Karpas-422 (cell line): ENCODE results near the gene NLGN1. TPM values are rescaled to one million over a fixed set of nuclear protein-coding genes. Genes with fewer than 3 reads are reported as not detected.

Experiments used
- DNase-seq: peaks from one replicate; pipeline ENCODE4 v3.0.0-alpha.2; 2015
- H2AFZ ChIP-seq: fragments of 200-600 bp; sonication (generic); 2 replicates; pipeline ENCODE4 v1.6.1; 2014; ENCODE audit warnings: antibody characterized with exemption, low read length, mixed read lengths
- H3K27ac ChIP-seq: fragments of 200-600 bp; sonication (generic); 2 replicates; pipeline ENCODE4 v1.5.1; 2014; ENCODE audit warnings: mild to moderate bottlenecking, low read length, moderate library complexity
- H3K27me3 ChIP-seq: fragments of 200-600 bp; sonication (generic); 2 replicates; pipeline ENCODE4 v1.6.1; 2014; ENCODE audit warnings: low read length, mixed read lengths
- H3K36me3 ChIP-seq: fragments of 200-600 bp; sonication (generic); 2 replicates; pipeline ENCODE4 v1.6.1; 2014; ENCODE audit warnings: low read length, mixed read lengths; ENCODE audit not compliant: insufficient read depth
- H3K4me1 ChIP-seq: fragments of 200-600 bp; sonication (generic); 2 replicates; pipeline ENCODE4 v1.6.1; 2014; ENCODE audit warnings: mild to moderate bottlenecking, low read length, mixed read lengths
- H3K4me2 ChIP-seq: fragments of 200-600 bp; sonication (generic); 2 replicates; pipeline ENCODE4 v1.6.1; 2014; ENCODE audit warnings: low read length, low read depth, mild to moderate bottlenecking; ENCODE audit not compliant: poor library complexity, severe bottlenecking
- H3K4me3 ChIP-seq: fragments of 200-600 bp; sonication (generic); 2 replicates; pipeline ENCODE4 v1.5.1; 2014; ENCODE audit warnings: mild to moderate bottlenecking, antibody characterized with exemption, low read length, mixed read lengths
- H3K79me2 ChIP-seq: fragments of 200-600 bp; sonication (generic); 2 replicates; pipeline ENCODE4 v1.6.1; 2014; ENCODE audit warnings: mild to moderate bottlenecking, low read length, mixed read lengths
- H3K9ac ChIP-seq: fragments of 200-600 bp; sonication (generic); 2 replicates; pipeline ENCODE4 v1.6.0; 2014; ENCODE audit warnings: low read length
- H3K9me2 ChIP-seq: fragments of 200-600 bp; sonication (generic), shearing (Covaris generic); replicated peaks from 2 replicates; pipeline ENCODE4 v1.6.0; 2014; ENCODE audit warnings: mild to moderate bottlenecking, low read length, moderate library complexity; ENCODE audit not compliant: insufficient read depth
- H3K9me3 ChIP-seq: fragments of 300-700, 200-600 bp; sonication (generic); 2 replicates; pipeline ENCODE4 v1.6.1; 2014; ENCODE audit warnings: low read length, mixed read lengths
- H4K20me1 ChIP-seq: fragments of 200-600 bp; sonication (generic); 2 replicates; pipeline ENCODE4 v1.6.1; 2014; ENCODE audit warnings: mild to moderate bottlenecking, antibody characterized with exemption, low read length, low read depth; ENCODE audit not compliant: insufficient read depth
- total RNA-seq: library from RNA; depleted of rRNA; stranded (reverse); fragments of >200 nt; shearing (Covaris generic); gene quantifications from 2 replicates; pipeline ENCODE4 v1.2.3, GENCODE V29; 2014; ENCODE audit warnings: low replicate concordance

NLGN1 gene
- total RNA-seq, 1 experiment from 2014 or later, result not detected

DNA sequence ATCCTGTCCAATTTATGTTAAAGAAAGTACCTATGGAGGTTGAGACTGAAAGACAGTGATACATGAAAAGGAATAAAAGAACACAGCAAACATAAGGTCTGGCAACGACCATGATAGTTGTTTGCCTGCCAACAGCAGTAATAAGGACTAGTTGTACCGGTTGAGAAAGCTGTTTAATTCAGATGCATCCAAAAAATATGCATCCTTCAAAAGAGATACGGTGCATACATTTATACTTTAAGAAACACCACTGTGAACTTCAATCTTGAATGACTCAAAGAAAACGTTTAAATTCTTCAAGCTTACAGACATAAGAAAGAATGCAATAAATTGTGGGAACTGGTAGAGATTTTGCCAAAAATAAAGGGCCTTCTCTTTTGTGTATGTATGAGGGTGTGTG lies 492.1 kb downstream of the NLGN1 start:
- Histone ChIP-seq H3K4me3 (no peak overlapping the region), H3K36me3 (no peaks in the 10 kb centered on the region), H3K9ac (no peak overlapping the region), H2AFZ (no peak overlapping the region), H3K79me2 (no peaks in the 10 kb centered on the region), H3K9me3 (peaks cover 9% of the 10 kb centered on the region; the same call in 1 of the 2 replicates), H3K4me2 (no peak overlapping the region), H3K4me1 (no peaks in the 10 kb centered on the region), H3K27me3 (no peaks in the 10 kb centered on the region), H4K20me1 (no peaks in the 10 kb centered on the region), H3K27ac (no peak overlapping the region), H3K9me2 (no peaks in the 10 kb centered on the region)
- DNase-seq, result no peak

DNA sequence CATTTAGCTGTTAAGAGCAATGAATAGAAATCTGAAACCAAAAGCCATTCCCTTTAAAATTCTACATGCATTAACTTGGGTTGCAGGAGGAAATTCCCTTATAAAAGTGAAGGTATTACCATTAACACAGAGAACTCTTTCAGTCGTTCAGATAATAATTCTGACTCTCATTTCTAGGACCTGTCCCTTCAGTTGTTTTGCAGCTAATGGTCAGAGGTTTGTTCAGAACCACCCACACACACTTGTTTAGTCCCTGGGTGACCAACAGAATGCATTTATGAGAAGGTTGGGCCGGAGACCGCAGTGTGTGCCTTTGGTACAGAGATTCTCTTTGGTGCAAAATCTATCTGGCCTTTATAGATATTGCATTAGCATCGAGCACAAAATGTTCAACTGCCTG lies 492.5 kb downstream of the NLGN1 start:
- Histone ChIP-seq H3K9ac (no peak overlapping the region), H3K9me3 (peaks cover 9% of the 10 kb centered on the region; the same call in 1 of the 2 replicates), H3K27me3 (no peaks in the 10 kb centered on the region), H3K4me3 (no peak overlapping the region), H2AFZ (no peak overlapping the region), H3K9me2 (no peaks in the 10 kb centered on the region), H4K20me1 (no peaks in the 10 kb centered on the region), H3K27ac (no peak overlapping the region), H3K4me2 (no peak overlapping the region), H3K79me2 (no peaks in the 10 kb centered on the region), H3K36me3 (no peaks in the 10 kb centered on the region), H3K4me1 (no peaks in the 10 kb centered on the region)
- no peak for DNase-seq

DNA sequence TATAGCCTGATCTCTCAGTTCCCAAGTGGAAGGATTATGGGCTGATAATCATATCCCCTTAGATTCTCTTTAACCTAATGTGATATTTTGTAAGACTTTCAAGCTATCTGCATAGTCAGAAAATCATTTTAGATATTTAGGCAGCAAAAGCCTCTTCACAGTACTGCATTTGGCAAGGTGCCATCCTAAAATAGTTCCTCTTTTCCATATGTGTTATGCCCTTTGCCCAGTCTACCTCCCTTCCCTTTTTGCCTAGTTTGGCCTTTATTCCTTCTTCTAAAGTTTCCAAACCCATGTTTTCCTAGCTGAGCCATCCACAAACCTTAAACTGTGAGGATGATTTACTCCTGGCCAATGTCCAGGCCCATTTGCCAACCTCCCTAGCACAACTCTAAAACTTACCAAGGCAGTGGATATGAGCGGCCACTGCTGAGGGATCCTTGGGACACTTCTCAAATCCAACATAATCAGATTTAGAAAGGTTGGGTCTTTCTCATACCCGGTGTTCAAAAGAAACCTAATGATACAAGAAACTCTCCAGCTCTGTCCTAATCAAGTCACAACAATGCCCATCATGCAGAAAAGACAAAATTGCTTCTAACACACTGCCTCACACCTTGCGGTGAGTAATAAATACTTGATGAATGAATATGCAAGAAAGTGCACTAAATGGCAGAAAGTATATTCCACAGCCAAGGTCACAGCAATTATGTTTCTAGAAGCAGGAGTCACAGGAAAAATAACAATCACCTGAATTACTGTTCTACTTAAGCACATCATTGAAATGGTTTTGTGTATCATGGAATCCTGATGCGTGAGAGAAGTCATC lies 493.9 kb downstream of the NLGN1 start:
- Histone ChIP-seq H3K27ac (no peak overlapping the region), H4K20me1 (no peaks in the 10 kb centered on the region), H3K27me3 (no peaks in the 10 kb centered on the region), H3K36me3 (no peaks in the 10 kb centered on the region), H3K4me2 (no peak overlapping the region), H2AFZ (no peak overlapping the region), H3K4me3 (no peak overlapping the region), H3K4me1 (no peaks in the 10 kb centered on the region), H3K9me3 (peaks cover 9% of the 10 kb centered on the region; the same call in 1 of the 2 replicates), H3K79me2 (no peaks in the 10 kb centered on the region), H3K9me2 (no peaks in the 10 kb centered on the region), H3K9ac (no peak overlapping the region)
- no peak for DNase-seq

DNA sequence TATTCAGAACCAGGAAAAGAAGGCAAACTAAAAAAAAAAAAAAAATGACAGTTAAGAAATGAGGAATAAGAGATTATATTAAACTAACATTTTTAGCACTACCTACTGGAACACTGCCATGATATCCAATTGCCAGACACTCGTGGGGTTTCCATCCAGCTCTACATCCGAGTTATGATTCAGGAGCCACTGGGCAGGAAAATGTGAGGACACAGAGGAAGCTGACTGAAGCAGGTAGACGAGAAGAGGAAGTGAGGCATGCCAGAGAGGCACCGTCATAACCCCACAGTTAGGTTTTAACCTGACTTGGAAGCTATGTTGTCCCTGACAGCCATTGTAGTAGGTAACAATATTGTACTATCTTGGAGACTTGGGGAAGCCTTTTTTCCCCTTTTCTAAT lies 495.0 kb downstream of the NLGN1 start:
- Histone ChIP-seq H3K9ac (no peak overlapping the region), H3K4me1 (no peaks in the 10 kb centered on the region), H3K27me3 (no peaks in the 10 kb centered on the region), H3K4me3 (no peak overlapping the region), H2AFZ (no peak overlapping the region), H3K79me2 (no peaks in the 10 kb centered on the region), H3K4me2 (no peak overlapping the region), H3K9me2 (no peaks in the 10 kb centered on the region), H3K36me3 (no peaks in the 10 kb centered on the region), H3K27ac (no peak overlapping the region), H4K20me1 (no peaks in the 10 kb centered on the region), H3K9me3 (peaks cover 9% of the 10 kb centered on the region; the same call in 1 of the 2 replicates)
- no peak for DNase-seq

DNA sequence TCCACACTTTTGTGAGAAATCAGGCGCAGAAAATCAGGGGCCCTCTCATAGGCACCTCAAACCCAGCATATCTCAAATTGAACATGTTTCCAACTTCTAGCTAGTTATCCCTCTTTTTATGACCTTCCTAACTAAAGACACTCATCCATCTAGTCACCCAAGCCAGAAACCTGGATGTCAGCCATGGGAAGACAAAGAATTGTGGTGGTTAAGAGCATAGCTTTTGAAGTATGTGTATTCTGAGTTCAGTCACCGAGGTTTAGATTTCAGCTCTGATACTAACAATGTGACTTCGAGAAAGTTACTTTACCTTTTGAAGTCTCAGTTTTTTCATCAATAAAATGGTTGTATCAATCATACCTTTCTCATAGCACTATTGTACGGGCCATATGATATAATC lies 495.5 kb downstream of the NLGN1 start:
- Histone ChIP-seq H2AFZ (no peak overlapping the region), H3K4me2 (no peak overlapping the region), H3K36me3 (no peaks in the 10 kb centered on the region), H3K27me3 (no peaks in the 10 kb centered on the region), H3K9me2 (no peaks in the 10 kb centered on the region), H3K9ac (no peak overlapping the region), H4K20me1 (no peaks in the 10 kb centered on the region), H3K27ac (no peak overlapping the region), H3K9me3 (peaks cover 6% of the 10 kb centered on the region; the same call in 1 of the 2 replicates), H3K4me3 (no peak overlapping the region), H3K4me1 (no peaks in the 10 kb centered on the region), H3K79me2 (no peaks in the 10 kb centered on the region)
- DNase-seq, result no peak

DNA sequence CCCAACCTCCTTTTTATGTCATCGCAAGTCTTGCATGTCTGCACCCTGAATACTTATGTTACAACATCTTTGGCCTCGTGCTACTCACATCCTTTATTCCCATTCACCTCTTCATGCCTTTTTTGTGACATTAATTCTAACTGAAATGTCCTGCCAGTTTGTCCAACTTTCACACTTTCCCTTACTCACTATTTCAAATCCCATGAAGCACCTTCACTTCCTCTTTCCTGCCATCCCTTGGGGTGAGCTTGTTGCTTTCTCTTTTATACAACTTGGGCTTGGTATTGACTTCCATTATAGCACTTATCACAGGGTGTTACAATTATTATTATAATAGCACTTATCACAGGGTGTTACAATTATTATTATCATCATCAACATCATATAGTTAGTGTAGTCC lies 496.3 kb downstream of the NLGN1 start:
- Histone ChIP-seq H3K79me2 (no peaks in the 10 kb centered on the region), H2AFZ (no peak overlapping the region), H4K20me1 (no peaks in the 10 kb centered on the region), H3K4me2 (no peak overlapping the region), H3K27ac (no peak overlapping the region), H3K27me3 (no peaks in the 10 kb centered on the region), H3K36me3 (no peaks in the 10 kb centered on the region), H3K9me3 (peaks cover 9% of the 10 kb centered on the region; the same call in 1 of the 2 replicates), H3K4me3 (no peak overlapping the region), H3K9me2 (no peaks in the 10 kb centered on the region), H3K4me1 (no peaks in the 10 kb centered on the region), H3K9ac (no peak overlapping the region)
- DNase-seq, result no peak

DNA sequence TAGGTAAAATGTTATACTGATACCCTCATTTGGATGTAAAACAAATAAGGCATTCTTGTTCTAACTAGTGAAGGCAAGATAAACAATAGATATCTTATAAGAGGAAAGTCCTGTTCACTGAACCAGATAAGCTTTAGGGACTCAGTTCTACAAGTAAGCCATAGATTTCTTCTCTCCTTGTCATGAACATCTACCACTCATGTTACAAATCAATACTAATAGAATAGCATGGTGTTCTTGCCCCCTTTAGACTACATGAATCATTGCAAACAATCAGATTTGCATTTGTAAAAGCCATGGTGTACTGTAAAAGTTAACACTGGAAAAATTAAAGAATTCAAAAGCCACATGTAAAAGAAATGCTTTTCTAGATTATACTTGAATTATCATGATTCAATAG lies 500.1 kb downstream of the NLGN1 start:
- Histone ChIP-seq H3K27ac (no peak overlapping the region), H3K36me3 (no peaks in the 10 kb centered on the region), H4K20me1 (no peaks in the 10 kb centered on the region), H3K9ac (no peak overlapping the region), H3K4me3 (no peak overlapping the region), H2AFZ (no peak overlapping the region), H3K9me3 (peaks cover 22% of the 10 kb centered on the region; the same call in 1 of the 2 replicates), H3K9me2 (no peaks in the 10 kb centered on the region), H3K4me2 (no peak overlapping the region), H3K4me1 (no peaks in the 10 kb centered on the region), H3K79me2 (no peaks in the 10 kb centered on the region), H3K27me3 (no peaks in the 10 kb centered on the region)
- DNase-seq, result no peak

DNA sequence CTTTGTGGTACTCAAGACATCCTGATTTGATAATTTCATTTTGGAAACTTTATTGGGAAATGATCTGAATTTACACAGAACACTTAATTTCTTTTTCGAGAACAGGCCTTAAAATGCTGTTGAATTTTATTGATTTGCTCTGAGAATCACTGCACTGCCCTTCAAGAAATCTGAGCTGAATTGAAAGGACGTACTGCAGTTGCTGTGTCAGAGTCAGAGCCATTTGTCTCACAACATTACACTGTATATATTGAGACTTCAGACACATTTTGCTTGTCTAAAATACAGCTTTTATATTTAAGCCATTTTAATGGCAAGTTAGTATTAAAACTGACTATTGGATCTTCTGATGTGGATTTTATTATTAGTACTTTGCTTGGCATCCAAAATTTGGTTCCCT lies 504.1 kb downstream of the NLGN1 start:
- no peak overlapping the region for H3K27ac ChIP-seq
- H3K4me2 ChIP-seq, result no peak overlapping the region
- no peaks in the 10 kb centered on the region for H3K36me3 ChIP-seq
- no peak overlapping the region for H2AFZ ChIP-seq
- H3K4me3 ChIP-seq, result no peak overlapping the region
- no peak for DNase-seq
- H4K20me1 ChIP-seq, result no peaks in the 10 kb centered on the region
- H3K9ac ChIP-seq, result no peak overlapping the region
- H3K27me3 ChIP-seq, result no peaks in the 10 kb centered on the region
- no peaks in the 10 kb centered on the region for H3K9me2 ChIP-seq
- peaks cover 23% of the 10 kb centered on the region; the same call in 1 of the 2 replicates for H3K9me3 ChIP-seq
- H3K4me1 ChIP-seq, result no peaks in the 10 kb centered on the region
- no peaks in the 10 kb centered on the region for H3K79me2 ChIP-seq
